Stimulated activated CD8-positive, alpha-beta memory T cell treated with anti-CD3 and anti-CD28 coated beads, Interleukin-2, amount 100 ng/mL, for 48 hours (primary cell): ENCODE results near the gene CCT8L2.
"Not testable (repeated sequence)": the region's sequence is repeated elsewhere in the genome, so short reads cannot be mapped to it uniquely, and the experiment has no call there.

Experiments
- DNase-seq, 2 donors: peaks; one replicate each; pipeline ENCODE4 v3.0.0-alpha.2; 2020; ENCODE audit warnings: low read depth in 2 of 2

The CCT8L2 gene

DNA sequence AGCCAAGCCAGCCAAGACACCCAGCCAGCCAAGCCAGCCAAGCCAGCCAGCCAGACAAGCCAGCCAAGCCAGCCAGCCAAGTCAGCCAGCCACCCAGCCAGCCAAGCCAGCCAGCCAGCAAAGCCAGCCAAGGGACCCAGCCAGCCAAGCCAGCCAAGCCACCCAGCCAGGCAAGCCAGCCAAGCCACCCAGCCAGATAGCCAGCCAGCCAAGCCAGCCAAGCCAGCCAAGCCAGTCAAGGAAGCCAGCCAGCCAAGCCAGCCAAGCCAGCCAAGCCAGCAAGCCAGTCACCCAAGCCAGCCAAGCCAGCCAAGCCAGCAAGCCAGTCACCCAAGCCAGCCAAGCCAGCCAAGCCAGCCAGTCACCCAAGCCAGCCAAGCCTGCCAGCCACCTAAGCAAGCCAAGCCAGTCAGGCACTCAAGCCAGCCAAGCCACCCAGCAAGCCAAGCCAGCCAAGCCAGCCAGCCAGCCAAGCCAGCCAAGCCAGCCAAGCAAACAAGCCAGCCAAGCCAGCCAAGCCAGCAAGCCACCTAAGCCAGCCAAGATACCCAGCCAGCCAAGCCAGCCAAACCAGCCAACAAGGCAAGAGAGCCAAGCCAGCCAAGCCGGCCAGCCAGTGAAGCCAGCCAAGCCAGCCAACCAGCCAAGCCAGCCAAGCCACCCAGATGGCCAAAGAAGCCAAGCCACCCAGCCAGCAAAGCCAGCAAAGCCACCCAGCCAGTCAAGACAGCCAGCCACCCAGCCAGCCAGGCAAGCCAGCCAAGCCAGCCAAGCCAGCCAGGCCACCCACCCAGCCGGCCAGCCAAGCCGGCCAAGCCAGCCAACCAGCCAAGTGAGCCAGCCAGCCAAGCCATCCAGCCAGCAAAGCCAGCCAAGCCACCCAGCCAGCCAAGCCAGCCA is 33.3 kb downstream of the CCT8L2 start:
- no peak for DNase-seq

DNA sequence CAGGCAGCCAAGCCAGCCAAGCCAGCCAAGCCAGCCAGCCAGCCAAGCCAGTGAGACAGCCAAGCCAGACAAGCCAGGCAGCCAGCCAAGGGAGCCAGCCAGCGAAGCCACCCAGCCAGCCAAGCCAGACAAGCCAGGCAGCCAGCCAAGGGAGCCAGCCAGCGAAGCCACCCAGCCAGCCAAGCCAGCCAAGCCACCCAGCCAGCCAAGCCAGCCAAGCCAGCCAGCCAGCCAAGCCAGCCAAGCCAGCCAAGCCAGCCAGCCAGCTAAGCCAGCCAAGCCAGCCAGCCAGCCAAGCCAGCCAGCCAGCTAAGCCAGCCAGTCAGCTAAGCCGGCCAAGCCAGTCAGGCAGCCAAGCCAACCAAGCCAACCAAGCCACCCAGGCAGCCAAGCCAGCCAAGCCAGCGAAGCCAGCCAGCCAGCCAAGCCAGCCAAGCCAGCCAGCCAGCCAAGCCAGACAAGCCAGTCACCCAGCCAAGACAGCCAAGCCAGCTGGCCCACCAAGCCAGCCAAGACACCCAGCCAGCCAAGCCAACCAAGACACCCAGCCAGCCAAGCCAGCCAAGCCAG is 34.1 kb downstream of the CCT8L2 start:
- DNase-seq = not testable (repeated sequence)

DNA sequence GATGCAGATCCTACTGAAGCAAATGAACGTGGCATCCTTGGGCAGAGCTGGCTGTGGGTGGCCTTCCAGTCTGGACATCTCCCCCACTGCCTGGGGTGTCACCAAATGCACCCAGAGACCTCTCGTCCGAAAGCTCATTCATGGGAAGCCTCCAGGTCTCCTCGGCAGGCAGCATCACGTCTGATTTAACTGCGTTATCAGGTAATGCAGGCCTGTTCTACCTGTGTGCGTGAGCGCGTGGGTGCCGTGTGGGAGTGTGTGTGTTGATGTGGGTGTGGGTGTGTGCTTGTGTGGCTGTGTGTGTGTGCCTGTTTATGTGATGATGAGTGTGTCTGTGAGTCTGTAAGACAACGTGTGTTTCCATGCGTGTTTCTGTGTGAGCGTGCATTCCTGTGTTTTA is 35.1 kb downstream of the CCT8L2 start:
- DNase-seq = not testable (repeated sequence)

DNA sequence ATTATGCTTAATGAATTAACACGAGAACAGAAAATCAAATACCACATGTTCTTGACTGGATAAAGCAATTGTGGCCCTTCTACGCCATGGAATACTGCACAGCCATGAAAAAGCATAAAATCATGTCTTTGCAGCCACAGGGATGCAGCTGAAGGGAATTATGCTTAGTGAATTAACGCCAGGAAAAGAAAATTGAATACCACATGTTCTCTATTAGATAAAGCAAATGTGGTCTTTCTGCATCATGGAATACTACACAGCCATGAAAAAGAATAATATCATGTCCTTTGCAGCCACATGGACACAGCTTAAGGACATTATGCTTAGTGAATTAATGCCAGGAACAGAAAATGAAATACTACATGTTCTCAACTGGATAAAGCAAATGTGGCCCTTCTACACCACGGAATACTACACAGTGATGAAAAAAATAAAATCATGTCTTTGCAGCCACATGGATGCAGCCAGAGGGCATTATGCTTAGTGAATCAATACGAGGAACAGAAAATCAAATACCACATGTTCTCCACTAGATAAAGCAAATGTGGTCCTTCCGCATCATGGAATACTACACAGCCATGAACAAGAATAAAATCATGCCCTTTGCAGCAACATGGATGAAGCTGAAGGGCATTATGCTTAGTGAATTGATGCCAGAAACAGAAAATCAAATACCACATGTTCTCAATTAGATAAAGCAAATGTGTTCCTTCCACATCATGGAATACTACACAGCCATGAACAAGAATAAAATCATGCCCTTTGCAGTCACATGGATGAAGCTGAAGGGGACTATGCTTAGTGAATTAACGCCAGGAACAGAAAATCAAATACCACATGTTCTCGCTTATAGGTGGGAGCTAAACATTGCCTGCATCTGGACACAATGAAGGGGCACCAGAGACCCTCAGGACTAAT is 37.3 kb downstream of the CCT8L2 start:
- not testable (repeated sequence) for DNase-seq

DNA sequence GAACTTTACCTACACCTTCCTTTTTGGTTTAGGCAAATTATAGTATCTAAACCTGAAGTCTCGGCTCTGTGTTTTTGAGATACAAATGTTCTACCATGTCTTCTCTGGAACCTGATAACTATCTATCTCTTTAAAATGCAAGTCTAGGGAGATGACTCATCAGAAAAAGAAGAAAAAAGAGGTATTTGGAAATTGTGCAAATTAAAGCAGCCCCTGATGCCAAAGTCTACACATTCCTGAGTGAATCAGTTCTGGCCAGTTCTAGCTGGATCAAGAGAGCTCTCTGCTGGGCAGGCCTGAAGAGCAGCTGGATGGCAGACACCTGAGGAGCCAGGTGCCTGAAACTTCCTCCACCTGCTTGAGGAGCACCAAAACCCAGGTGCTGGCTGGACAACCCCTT is 49.3 kb downstream of the CCT8L2 start:
- DNase-seq = not testable (repeated sequence)
